Endothelial cell of umbilical vein (primary cell): ENCODE data around the gene C3orf70. TPM values are rescaled to one million over a fixed set of nuclear protein-coding genes. Genes with fewer than 3 reads are reported as not detected.

Experiments
- BruUV-seq: library from RNA; stranded (reverse); fragments of 400-500 nt; replicated peaks from 2 replicates; lab custom pipeline; 2021; lab: Mats Ljungman, UMichigan
- CTCF ChIA-PET: fragments of 300-600, 350-600 bp; sonication (Branson Sonifier 250); formaldehyde crosslinking; loops from one replicate; lab custom pipeline; 2021; ENCODE audit warnings: antibody characterized with exemption, inconsistent platforms; lab: Charles Lee
- POLR2A ChIA-PET: fragments of 300-600, 350-600 bp; sonication (Branson Sonifier 250); formaldehyde crosslinking; loops from one replicate; lab custom pipeline; 2021; ENCODE audit warnings: antibody characterized with exemption, inconsistent platforms; lab: Charles Lee
- DNase-seq: peaks from one replicate; pipeline ENCODE4 v3.0.0-alpha.2; 2011; ENCODE audit warnings: low read depth, low spot score
- FAIRE-seq: peaks from 2 replicates; lab custom pipeline; 2011; peaks lifted over from hg19 to GRCh38; lab: Jason Lieb, UNC
- H2AFZ ChIP-seq: 2 replicates; pipeline ENCODE4 v1.6.0; 2012; ENCODE audit warnings: low read depth, low read length, control low read depth, inconsistent platforms
- H3K27ac ChIP-seq: 2 replicates; pipeline ENCODE4 v1.5.1; 2011; ENCODE audit warnings: low read depth, mild to moderate bottlenecking, control low read depth, low read length, moderate library complexity; ENCODE audit not compliant: insufficient read depth
- H3K27me3 ChIP-seq, 2 experiments: 2 replicates each; pipeline versions ENCODE4 v1.6.0 to v1.6.1; 2011; ENCODE audit warnings: low read length in 2 of 2, mixed read lengths in 1 of 2; ENCODE audit not compliant: control insufficient read depth in 2 of 2, insufficient read depth in 2 of 2
- H3K36me3 ChIP-seq, 2 experiments: 2 replicates in 1 of 2; 3 replicates in 1 of 2; pipeline ENCODE4 v1.5.1; 2011; ENCODE audit warnings: low read length in 2 of 2, mild to moderate bottlenecking in 1 of 2, moderate library complexity in 1 of 2; ENCODE audit not compliant: control insufficient read depth in 2 of 2, insufficient read depth in 2 of 2; ENCODE audit errors: extremely low read depth in 1 of 2
- H3K4me1 ChIP-seq: 3 replicates; pipeline ENCODE4 v1.5.1; 2011; ENCODE audit warnings: mild to moderate bottlenecking, low read length; ENCODE audit not compliant: control insufficient read depth, insufficient read depth; ENCODE audit errors: extremely low read depth
- H3K4me2 ChIP-seq: 2 replicates; pipeline ENCODE4 v1.6.1; 2011; ENCODE audit warnings: low read length, control low read depth, mixed read lengths; ENCODE audit not compliant: insufficient read depth
- H3K4me3 ChIP-seq, 3 experiments: fragments of 200-600 bp in 1 of 3; sonication (generic), shearing (Covaris generic) in 1 of 3; replicated peaks in 1 of 3; 2 replicates each; pipeline ENCODE4 v1.5.1; 2011 to 2016; ENCODE audit warnings: control low read depth in 3 of 3, low read length in 3 of 3, mild to moderate bottlenecking in 2 of 3, inconsistent platforms in 1 of 3, low read depth in 1 of 3, moderate library complexity in 1 of 3; ENCODE audit not compliant: insufficient read depth in 1 of 3
- H3K79me2 ChIP-seq: 2 replicates; pipeline ENCODE4 v1.6.0; 2012; ENCODE audit warnings: low read length, inconsistent platforms; ENCODE audit not compliant: control insufficient read depth, insufficient read depth
- H3K9ac ChIP-seq: replicated peaks from 2 replicates; pipeline ENCODE3; 2011; ENCODE audit warnings: low read length, control low read depth; ENCODE audit not compliant: insufficient read depth; ENCODE audit errors: extremely low read depth
- H3K9me1 ChIP-seq: replicated peaks from 3 replicates; pipeline ENCODE4 v1.6.0; 2011; ENCODE audit warnings: mild to moderate bottlenecking, low read length; ENCODE audit not compliant: control insufficient read depth, insufficient read depth; ENCODE audit errors: extremely low read depth
- H3K9me3 ChIP-seq: replicated peaks from 2 replicates; pipeline ENCODE4 v1.5.1; 2012; ENCODE audit warnings: low read length, inconsistent platforms; ENCODE audit not compliant: control insufficient read depth, insufficient read depth
- H4K20me1 ChIP-seq: replicated peaks from 2 replicates; pipeline ENCODE3; 2011; ENCODE audit warnings: mild to moderate bottlenecking, low read length; ENCODE audit not compliant: control insufficient read depth, insufficient read depth; ENCODE audit errors: extremely low read depth
- CTCF ChIP-seq, 2 donors: IDR thresholded peaks; 1 replicate in 1 of 2; 2 replicates in 1 of 2; pipeline ENCODE4 v1.5.1; 2011; ENCODE audit warnings: low read length in 2 of 2, mild to moderate bottlenecking in 2 of 2, moderate library complexity in 2 of 2, control low read depth in 1 of 2, inconsistent platforms in 1 of 2, low read depth in 1 of 2; ENCODE audit not compliant: insufficient read depth in 1 of 2; ENCODE audit errors: extremely low read depth in 1 of 2
- EZH2 ChIP-seq: IDR thresholded peaks from 2 replicates; pipeline ENCODE4 v1.6.1; 2012; ENCODE audit warnings: borderline replicate concordance, low read depth, mild to moderate bottlenecking, moderate library complexity, low read length, inconsistent platforms; ENCODE audit not compliant: severe bottlenecking
- FOS ChIP-seq: IDR thresholded peaks from 2 replicates; pipeline ENCODE4 v1.6.1; 2011; ENCODE audit warnings: mild to moderate bottlenecking, low read length, moderate library complexity, borderline replicate concordance; ENCODE audit not compliant: insufficient read depth
- GATA2 ChIP-seq: IDR thresholded peaks from 2 replicates; pipeline ENCODE4 v1.7.0; 2011; ENCODE audit warnings: low read depth, mild to moderate bottlenecking, moderate library complexity, mixed read lengths, low read length; ENCODE audit not compliant: insufficient read length, insufficient read depth
- JUN ChIP-seq: IDR thresholded peaks from 2 replicates; pipeline ENCODE4 v1.6.1; 2011; ENCODE audit warnings: borderline replicate concordance, low read depth; ENCODE audit not compliant: insufficient read length, insufficient read depth
- MAX ChIP-seq: IDR thresholded peaks from 2 replicates; pipeline ENCODE4 v1.6.1; 2011; ENCODE audit not compliant: insufficient read depth, insufficient read length
- MYC ChIP-seq: IDR thresholded peaks from one replicate; pipeline ENCODE4 v1.6.1; 2011; ENCODE audit warnings: mild to moderate bottlenecking, low read depth, low read length
- POLR2A ChIP-seq: IDR thresholded peaks from 2 replicates; pipeline ENCODE4 v1.6.1; 2012; ENCODE audit warnings: low read depth, mild to moderate bottlenecking, control low read depth, low read length
- POLR2AphosphoS5 ChIP-seq: IDR thresholded peaks from 2 replicates; pipeline ENCODE4 v1.6.1; 2012; ENCODE audit warnings: low read depth, mild to moderate bottlenecking, control low read depth, low read length, moderate library complexity; ENCODE audit not compliant: insufficient read depth
- dilution Hi-C: fragments of 300-500 bp; cut with MboI; formaldehyde crosslinking; loops from one replicate; pipeline ENCODE4 v1.15.0; 2019; ENCODE audit warnings: low sequenced_read_pairs; ENCODE audit not compliant: extremely low pct_ligation_motif_present
- intact Hi-C: fragments of 100-400 bp; cut with micrococcal nuclease; formaldehyde crosslinking; loops from one replicate; pipeline ENCODE4 v1.10.0; 2022
- polyA plus RNA-seq, 4 experiments: library from polyadenylated mRNA; depleted of rRNA in 3 of 4; stranded (reverse) in 3 of 4; unstranded in 1 of 4; fragments of >200 nt; gene quantifications; 2 replicates each; pipeline versions ENCODE4 v1.2.1 to v1.2.3, GENCODE V29; 2011 to 2012; ENCODE audit warnings: missing spikeins in 1 of 4
- total RNA-seq: library from RNA; stranded (reverse); gene quantifications from 2 replicates; pipeline ENCODE4 v1.2.3, GENCODE V29; 2021

C3orf70 gene
- total and polyA plus RNA-seq, 2 donors (not counting 3 experiments of a cell fraction or from before 2014, with no cell fraction given): 0.08 to 0.20 TPM

GRCh38 chr3:185094697-185095096 lies 58.2 kb downstream of the C3orf70 start:
- intact Hi-C loops: no loop called here
- Histone ChIP-seq H3K27ac (no peak overlapping the region), H4K20me1 (no peaks in the 10 kb centered on the region), H3K4me3 (no peak overlapping the region), H3K27me3 (peaks cover 0 to 2% of the 10 kb centered on the region in 2 experiments), H3K4me1 (no peaks in the 10 kb centered on the region), H3K4me2 (no peak overlapping the region), H2AFZ (no peak overlapping the region), H3K9ac (no peak overlapping the region), H3K79me2 (no peaks in the 10 kb centered on the region), H3K9me3 (no peaks in the 10 kb centered on the region), H3K9me1 (no peaks in the 10 kb centered on the region), H3K36me3 (no peaks in the 10 kb centered on the region)
- dilution Hi-C loops: no loop called here
- no TSS peak for BruUV-seq
- ChIA-PET POLR2A (no interaction called here), CTCF (no interaction called here)
- DNase-seq (no peak), FAIRE-seq (no peak)
- TF ChIP-seq CTCF (IDR thresholded peaks at IDR 0.05; ENCODE audit: extremely low read depth in 1 of 2, insufficient read depth in 1 of 2, low read depth in 1 of 2, low read length in 2 of 2) (no peak), MAX (no peak), POLR2AphosphoS5 (no peak), FOS (no peak), POLR2A (no peak)

GRCh38 chr3:185093116-185093515 lies 59.7 kb downstream of the C3orf70 start:
- H4K20me1 ChIP-seq: no peaks in the 10 kb centered on the region
- no peaks in the 10 kb centered on the region for H3K9me3 ChIP-seq
- H3K9ac ChIP-seq: no peak overlapping the region
- no peaks in the 10 kb centered on the region for H3K36me3 ChIP-seq
- no peaks in the 10 kb centered on the region for H3K4me1 ChIP-seq
- DNase-seq (no peak), FAIRE-seq (no peak)
- H3K4me2 ChIP-seq: no peak overlapping the region
- no peak overlapping the region for H2AFZ ChIP-seq
- H3K9me1 ChIP-seq: no peaks in the 10 kb centered on the region
- intact Hi-C loops: no loop called here
- CTCF ChIA-PET: no interaction called here
- no peaks in the 10 kb centered on the region for H3K79me2 ChIP-seq
- H3K4me3 ChIP-seq: no peak overlapping the region
- no TSS peak for BruUV-seq
- dilution Hi-C loops: no loop called here
- peaks cover 0 to 2% of the 10 kb centered on the region in 2 experiments for H3K27me3 ChIP-seq
- TF ChIP-seq GATA2 (no peak), POLR2A (no peak), MAX (no peak), POLR2AphosphoS5 (no peak), FOS (no peak), MYC (no peak), JUN (no peak), EZH2 (no peak), CTCF (IDR thresholded peaks at IDR 0.05; ENCODE audit: extremely low read depth in 1 of 2, insufficient read depth in 1 of 2, low read depth in 1 of 2, low read length in 2 of 2) (no peak)
- POLR2A ChIA-PET: no interaction called here
- no peak overlapping the region for H3K27ac ChIP-seq
